Inflammatory macrophage treated with lipopolysaccharide for 4 hours (primary cell): ENCODE data around the gene STAB1.

Experiments
- DNase-seq: peaks from one replicate; pipeline ENCODE4 v3.0.0-alpha.2; 2020

The STAB1 gene

GRCh38 chr3:52494886-52495495 lies at the start of gene STAB1:
Gene STAB1, plus strand, starts transcription at chr3:52495338. Its CDS starts 76 bp downstream, at chr3:52495414.
- DNase-seq, result no peak

- DNase-seq, result no peak
Measured at GRCh38 chr3:52446042-52446441, 49.1 kb upstream of the STAB1 start.

GRCh38 chr3:52446631-52447511 lies 48.3 kb upstream of the STAB1 start:
- peak; percentile 43 for DNase-seq

- DNase-seq, result no peak
Measured at GRCh38 chr3:52447512-52448355, 47.4 kb upstream of the STAB1 start.

GRCh38 chr3:52450489-52451236 lies 44.5 kb upstream of the STAB1 start:
- no peak for DNase-seq

- DNase-seq, result no peak
Measured at GRCh38 chr3:52451237-52452083, 43.7 kb upstream of the STAB1 start.

- DNase-seq, result no peak
Measured at GRCh38 chr3:52452126-52452525, 43.0 kb upstream of the STAB1 start.

GRCh38 chr3:52452570-52453221 lies 42.4 kb upstream of the STAB1 start:
- no peak for DNase-seq

- no peak for DNase-seq
Measured at GRCh38 chr3:52453496-52454249, 41.5 kb upstream of the STAB1 start, which contains the start of gene TNNC1. Gene TNNC1, minus strand, starts transcription at chr3:52454041. Its CDS starts 26 bp downstream, at chr3:52454015.

- DNase-seq, result no peak
Measured at GRCh38 chr3:52454250-52454937, 40.7 kb upstream of the STAB1 start.

- DNase-seq, result no peak
Measured at GRCh38 chr3:52454938-52455282, 40.2 kb upstream of the STAB1 start.

- DNase-seq, result peak; percentile 75
Measured at GRCh38 chr3:52455283-52456168, 39.6 kb upstream of the STAB1 start, which contains the start of gene NISCH. Gene NISCH, plus strand, starts transcription at chr3:52455604. Its CDS starts 38 bp downstream, at chr3:52455642.

- DNase-seq, result no peak
Measured at GRCh38 chr3:52456169-52456799, 38.9 kb upstream of the STAB1 start.

GRCh38 chr3:52456800-52457183 lies 38.3 kb upstream of the STAB1 start:
- no peak for DNase-seq

- DNase-seq, result no peak
Measured at GRCh38 chr3:52458031-52458760, 36.9 kb upstream of the STAB1 start.

- DNase-seq, result no peak
Measured at GRCh38 chr3:52458770-52459545, 36.2 kb upstream of the STAB1 start.
